ENCODE results near the gene GPI. TPM values are rescaled to one million over a fixed set of nuclear protein-coding genes. Genes with fewer than 3 reads are reported as not detected.

Gene GPI
- polyA plus RNA-seq, 6 donors from 2014 or later: 98.5 to 118 (median 111) TPM

DNA sequence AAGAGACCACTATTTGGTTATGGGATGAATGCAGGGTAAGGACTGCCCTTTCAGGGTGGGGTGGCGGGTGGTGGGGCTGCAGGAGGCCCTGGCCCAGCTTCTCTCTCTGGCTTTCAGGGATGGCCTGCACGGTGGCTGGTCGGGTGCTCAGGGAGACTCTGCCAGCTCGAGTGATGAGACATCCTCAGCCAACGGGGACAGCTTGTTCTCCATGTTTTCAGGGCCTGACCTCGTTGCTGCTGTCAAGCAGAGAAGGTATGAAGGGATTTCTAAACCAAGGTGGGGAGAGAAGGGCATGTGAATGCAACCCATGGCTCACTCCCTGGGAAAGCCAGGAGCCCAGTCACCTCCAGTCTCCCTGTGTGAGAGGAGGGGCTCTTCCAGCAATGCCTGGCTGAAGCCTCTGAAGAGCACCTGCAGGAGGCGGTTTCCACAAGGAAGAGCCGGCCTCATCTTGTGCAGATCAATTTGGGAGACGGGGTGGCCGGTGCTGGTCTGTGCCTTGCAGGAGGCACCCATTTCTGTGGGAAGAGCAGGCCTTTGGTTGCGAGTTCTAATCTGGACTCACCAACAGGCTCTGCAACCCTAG is 16.0 kb upstream of the GPI start:
- Mint-ChIP-seq H3K9me3 (no peaks in the 10 kb centered on the region), H3K27ac (peak overlapping the region in 1 of 6 donors; percentile 20), H3K4me1 (peaks cover 5 to 16% (median 15%) of the 10 kb centered on the region in 3 donors), H3K27me3 (no peaks in the 10 kb centered on the region), H3K36me3 (peaks cover 0 to 17% of the 10 kb centered on the region in 2 donors), H3K4me3 (no peak overlapping the region)
- DNase-seq: no peak
- ATAC-seq (ENCODE audit: low read depth in 2 of 2): no peak

DNA sequence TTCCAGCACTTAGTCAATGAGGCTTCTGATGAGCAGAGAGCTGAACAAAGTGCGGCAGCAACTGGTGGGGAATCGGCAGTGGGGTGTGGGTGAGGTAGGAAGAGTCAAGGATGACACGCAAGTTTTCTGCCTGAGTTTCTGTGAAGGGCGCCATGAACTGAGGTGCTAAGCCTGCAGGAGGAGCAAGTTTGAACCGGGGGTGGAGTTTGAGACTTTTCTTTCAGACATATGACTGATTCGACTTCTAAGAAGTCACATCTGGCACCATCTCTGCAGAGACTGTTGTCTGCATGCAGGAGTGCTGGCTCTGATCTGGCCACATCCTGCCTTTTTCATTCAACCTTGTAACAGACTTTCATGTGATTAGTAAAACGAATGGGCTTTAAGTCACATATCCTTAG is 14.8 kb upstream of the GPI start:
- Mint-ChIP-seq H3K4me3 (no peak overlapping the region), H3K36me3 (peaks cover 0 to 17% of the 10 kb centered on the region in 2 donors), H3K27me3 (no peaks in the 10 kb centered on the region), H3K9me3 (no peaks in the 10 kb centered on the region), H3K27ac (peak overlapping the region in 3 of 6 donors; percentile 39 to 66 (median 54)), H3K4me1 (peaks cover 5 to 16% (median 15%) of the 10 kb centered on the region in 3 donors)
- ATAC-seq (ENCODE audit: low read depth in 2 of 2) (no peak), DNase-seq (no peak)

DNA sequence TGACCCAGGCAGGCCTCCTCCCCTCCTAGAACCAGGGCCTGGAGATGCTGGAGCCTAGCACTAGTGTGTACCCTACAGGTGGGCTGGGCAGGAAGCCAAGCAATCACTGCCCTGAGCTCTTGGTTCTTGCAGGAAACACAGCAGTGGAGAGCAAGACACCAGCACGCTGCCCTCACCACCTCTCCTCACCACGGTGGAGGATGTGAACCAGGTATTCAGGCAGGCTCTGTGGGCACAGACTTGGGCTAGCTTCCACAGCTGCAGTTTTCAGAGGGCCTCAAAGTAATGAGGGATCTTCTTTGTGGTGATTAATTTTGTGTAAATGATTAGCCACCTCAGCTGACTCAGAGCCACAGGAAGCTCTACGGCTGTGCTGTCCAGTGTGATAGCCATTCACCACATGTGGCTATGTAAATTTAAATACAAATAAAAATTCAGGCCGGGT is 13.6 kb upstream of the GPI start:
- no peak overlapping the region for H3K27ac Mint-ChIP-seq
- H3K4me1 Mint-ChIP-seq: peaks cover 0 to 9% (median 7%) of the 10 kb centered on the region in 3 donors
- DNase-seq (no peak), ATAC-seq (ENCODE audit: low read depth in 2 of 2) (no peak)
- no peaks in the 10 kb centered on the region for H3K9me3 Mint-ChIP-seq
- peaks cover 0 to 9% of the 10 kb centered on the region in 2 donors for H3K36me3 Mint-ChIP-seq
- H3K4me3 Mint-ChIP-seq: no peak overlapping the region
- no peaks in the 10 kb centered on the region for H3K27me3 Mint-ChIP-seq

DNA sequence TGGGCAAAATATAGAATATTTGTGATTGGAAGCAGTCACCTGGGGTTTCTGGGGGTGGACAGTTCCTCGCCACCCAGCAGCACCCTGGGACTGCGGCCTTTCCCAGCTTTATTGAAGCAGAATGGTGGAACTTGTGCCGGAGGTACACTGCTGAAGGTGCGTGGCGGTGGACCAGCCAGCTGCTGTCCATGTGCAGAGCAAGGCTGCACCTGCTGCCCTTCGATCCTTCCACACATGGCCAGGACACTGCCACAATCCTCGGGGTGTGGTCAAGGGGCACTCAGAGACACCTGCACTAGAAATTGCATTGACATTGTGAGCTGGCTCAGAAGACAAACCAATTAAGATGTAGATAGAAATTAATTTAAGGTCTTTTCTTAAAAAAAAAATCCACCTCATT is 11.4 kb upstream of the GPI start:
- H3K36me3 Mint-ChIP-seq: peaks cover 0 to 9% of the 10 kb centered on the region in 2 donors
- ATAC-seq (ENCODE audit: low read depth in 2 of 2) (no peak), DNase-seq (no peak)
- H3K27ac Mint-ChIP-seq: peak overlapping the region in 1 of 6 donors; percentile 44
- H3K4me1 Mint-ChIP-seq: peaks cover 8 to 20% (median 14%) of the 10 kb centered on the region in 3 donors
- no peaks in the 10 kb centered on the region for H3K9me3 Mint-ChIP-seq
- H3K4me3 Mint-ChIP-seq: no peak overlapping the region
- H3K27me3 Mint-ChIP-seq: no peaks in the 10 kb centered on the region

DNA sequence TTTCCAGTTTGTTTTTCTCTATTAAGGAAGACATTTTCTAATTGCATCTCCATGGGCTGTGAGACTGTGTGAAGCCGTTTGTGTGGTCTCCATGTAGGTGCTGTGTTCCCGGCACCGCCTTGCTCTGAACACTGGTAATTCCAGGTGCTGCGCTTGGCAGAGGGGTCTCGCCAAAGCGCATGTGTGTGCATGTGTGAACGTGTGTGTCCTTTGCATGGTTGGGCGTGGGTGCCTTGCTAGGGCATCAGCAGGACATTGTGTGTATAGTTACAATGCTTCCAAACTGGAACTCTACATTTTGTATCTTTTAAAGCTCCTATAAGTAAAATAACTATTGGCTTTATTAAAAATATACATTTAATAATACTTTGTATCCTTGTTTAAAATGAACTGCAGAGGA is 9.8 kb upstream of the GPI start:
- Mint-ChIP-seq H3K4me1 (peaks cover 17 to 29% (median 24%) of the 10 kb centered on the region in 3 donors), H3K9me3 (no peaks in the 10 kb centered on the region), H3K36me3 (no peaks in the 10 kb centered on the region), H3K27ac (peak overlapping the region in 1 of 6 donors; percentile 34), H3K4me3 (peak overlapping the region in 1 of 8 donors; percentile 19), H3K27me3 (no peaks in the 10 kb centered on the region)
- ATAC-seq (ENCODE audit: low read depth in 2 of 2) (no peak), DNase-seq (no peak)

DNA sequence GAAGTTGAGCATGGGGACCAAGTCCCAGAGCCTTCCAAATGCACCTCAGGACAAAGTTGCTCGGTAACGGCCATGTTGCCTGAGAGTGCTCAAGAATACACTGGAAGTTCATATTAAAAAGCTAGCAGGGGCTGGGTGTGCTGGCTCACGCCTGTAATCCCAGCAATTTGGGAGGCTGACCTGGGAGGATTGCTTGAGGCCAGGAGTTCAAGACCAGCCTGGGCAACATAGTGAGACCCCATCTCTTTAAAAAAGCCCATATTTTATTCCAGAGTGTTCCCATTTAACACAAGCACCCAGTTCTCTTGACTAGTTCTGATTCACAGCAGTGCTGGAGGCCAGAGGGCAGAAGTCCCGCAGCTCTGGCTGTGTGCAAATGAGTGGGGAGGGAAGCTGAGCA is 8.1 kb upstream of the GPI start:
- Mint-ChIP-seq H3K4me1 (peaks cover 16 to 28% (median 27%) of the 10 kb centered on the region in 3 donors), H3K9me3 (no peaks in the 10 kb centered on the region), H3K27me3 (no peaks in the 10 kb centered on the region), H3K4me3 (peak overlapping the region in 1 of 8 donors; percentile 19), H3K36me3 (no peaks in the 10 kb centered on the region), H3K27ac (no peak overlapping the region)
- DNase-seq (no peak), ATAC-seq (ENCODE audit: low read depth in 2 of 2) (no peak)

DNA sequence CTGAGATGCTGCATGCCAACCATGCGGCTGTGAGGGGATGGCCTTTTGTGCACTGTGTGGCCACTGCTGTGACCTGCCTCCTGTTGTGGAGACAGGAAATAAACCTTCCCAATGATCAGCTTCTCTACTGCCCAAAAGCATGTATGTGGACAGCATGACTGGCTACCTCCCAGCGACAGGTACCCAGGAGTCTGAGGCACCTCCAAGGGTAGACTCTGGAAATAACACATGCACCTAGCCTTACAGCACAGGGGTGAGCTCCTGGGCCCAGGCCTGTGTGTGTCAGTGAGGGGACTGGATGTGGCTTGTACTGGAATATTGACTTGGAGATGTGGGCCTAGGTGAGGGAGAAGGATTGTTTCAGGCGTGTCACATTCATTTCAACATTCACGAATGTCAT is 7.6 kb upstream of the GPI start:
- Mint-ChIP-seq H3K27me3 (no peaks in the 10 kb centered on the region), H3K4me1 (peaks cover 16 to 28% (median 27%) of the 10 kb centered on the region in 3 donors), H3K4me3 (peak overlapping the region in 6 of 8 donors; percentile 35 to 49 (median 46)), H3K36me3 (no peaks in the 10 kb centered on the region), H3K9me3 (no peaks in the 10 kb centered on the region), H3K27ac (peak overlapping the region in 1 of 6 donors; percentile 62)
- no peak for ATAC-seq (ENCODE audit: low read depth in 2 of 2)
- no peak for DNase-seq

DNA sequence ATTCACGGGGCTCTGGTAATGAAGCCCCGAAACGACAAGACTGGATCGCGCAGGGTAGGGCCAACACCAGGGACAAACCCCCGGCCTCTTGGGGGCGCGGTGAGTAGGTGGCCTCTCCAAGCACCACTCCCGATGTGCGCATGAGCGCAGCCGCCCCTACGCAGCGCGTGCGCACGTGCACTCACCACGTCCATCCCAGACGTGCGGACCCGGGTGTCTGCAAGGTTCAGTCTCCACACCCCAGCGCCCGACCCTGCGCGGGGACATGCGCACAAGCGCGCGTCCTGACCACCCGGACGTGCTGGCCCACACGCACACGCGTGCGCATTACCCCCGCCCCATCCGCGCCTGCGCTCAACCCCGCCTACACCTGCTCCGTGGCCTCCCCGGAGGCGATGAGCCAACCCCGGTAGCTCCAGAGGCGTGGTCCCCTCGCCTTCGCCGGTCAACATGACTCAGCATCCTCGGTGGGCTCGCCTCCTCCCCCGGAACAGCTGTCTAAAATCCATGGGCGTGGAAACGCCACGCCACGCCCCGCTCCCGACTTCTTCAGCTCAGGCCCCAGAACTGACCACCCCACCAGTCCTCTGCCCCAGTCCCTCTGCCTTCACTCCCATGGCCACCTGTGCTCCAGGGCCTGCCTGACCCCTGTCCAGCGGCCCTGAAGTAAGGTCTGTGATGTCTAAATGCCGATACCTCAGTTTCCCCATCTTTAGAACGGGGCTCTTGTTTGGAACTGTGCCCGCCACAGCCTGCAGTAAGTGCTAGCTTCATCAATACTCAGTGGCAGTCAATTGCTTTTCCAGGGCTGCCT is 5.6 kb upstream of the GPI start:
- Mint-ChIP-seq H3K36me3 (no peaks in the 10 kb centered on the region), H3K4me1 (peaks cover 16 to 32% (median 30%) of the 10 kb centered on the region in 3 donors)

DNA sequence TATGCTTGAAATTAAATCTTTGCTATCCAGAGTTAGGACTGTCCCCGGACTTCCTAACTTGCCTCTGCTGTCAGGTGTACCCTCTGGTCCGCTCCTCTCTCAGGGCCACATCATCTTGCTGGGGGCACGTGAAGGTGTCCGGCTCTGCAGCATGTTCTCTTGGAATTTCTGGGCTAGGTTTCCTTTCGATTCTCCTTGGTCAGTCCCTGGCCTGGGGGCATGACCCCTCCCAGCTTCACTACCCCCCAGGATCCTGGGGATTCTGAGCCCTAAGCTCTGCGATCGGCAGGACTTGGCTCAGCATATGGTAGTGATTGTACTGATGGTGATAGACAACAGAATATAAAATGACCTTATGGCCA is 5.1 kb upstream of the GPI start:
- Mint-ChIP-seq H3K4me1 (peaks cover 20 to 36% (median 35%) of the 10 kb centered on the region in 3 donors), H3K4me3 (peak overlapping the region; percentile 88 to 97 (median 92)), H3K27ac (peak overlapping the region in 5 of 6 donors; percentile 81 to 95 (median 87)), H3K9me3 (no peaks in the 10 kb centered on the region), H3K27me3 (no peaks in the 10 kb centered on the region), H3K36me3 (no peaks in the 10 kb centered on the region)
- no peak for DNase-seq
- no peak for ATAC-seq (ENCODE audit: low read depth in 2 of 2)

More for the DNA sequence above, 5.6 kb upstream of the GPI start:
- H3K4me3 Mint-ChIP-seq: peak overlapping the region; percentile 88 to 97 (median 92)
- H3K27me3 Mint-ChIP-seq: no peaks in the 10 kb centered on the region
- H3K27ac Mint-ChIP-seq: peak overlapping the region; percentile 81 to 95 (median 95)
- peak; percentile 89 for DNase-seq
- H3K9me3 Mint-ChIP-seq: no peaks in the 10 kb centered on the region
- ATAC-seq (ENCODE audit: low read depth in 2 of 2): peak; percentile 88 to 89

DNA sequence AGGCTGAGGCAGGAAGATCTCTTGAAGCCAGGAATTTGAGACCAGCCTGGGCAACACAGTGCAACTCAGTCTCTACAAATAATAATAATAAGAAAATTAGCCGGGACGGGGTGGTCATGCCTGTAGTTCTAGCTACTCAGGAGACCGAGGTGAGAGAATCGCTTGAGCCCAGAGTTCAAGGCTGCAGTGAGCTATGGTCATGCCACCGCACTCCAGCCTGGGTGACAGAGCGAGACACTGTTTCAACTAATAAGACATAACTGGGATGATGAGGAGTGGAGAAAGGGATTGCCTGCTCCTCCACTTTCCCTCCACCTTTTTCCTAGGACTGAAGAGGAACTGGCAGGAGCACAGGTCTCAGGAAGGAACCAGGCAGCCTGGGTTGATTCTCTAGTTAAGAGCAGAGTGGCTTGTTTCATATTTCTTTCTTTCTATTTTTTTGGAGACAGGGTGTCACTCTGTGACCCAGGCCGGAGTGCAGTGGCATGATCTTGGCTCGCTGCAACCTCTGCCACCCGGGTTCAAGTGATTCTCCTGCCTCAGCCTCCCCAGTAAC is 4.6 kb upstream of the GPI start:
- no peak for ATAC-seq (ENCODE audit: low read depth in 2 of 2)
- no peaks in the 10 kb centered on the region for H3K27me3 Mint-ChIP-seq
- H3K36me3 Mint-ChIP-seq: no peaks in the 10 kb centered on the region
- peak overlapping the region in 4 of 6 donors; percentile 38 to 95 (median 82) for H3K27ac Mint-ChIP-seq
- H3K4me3 Mint-ChIP-seq: peak overlapping the region; percentile 88 to 97 (median 92)
- DNase-seq: no peak
- peaks cover 20 to 37% (median 36%) of the 10 kb centered on the region in 3 donors for H3K4me1 Mint-ChIP-seq
- H3K9me3 Mint-ChIP-seq: no peaks in the 10 kb centered on the region

DNA sequence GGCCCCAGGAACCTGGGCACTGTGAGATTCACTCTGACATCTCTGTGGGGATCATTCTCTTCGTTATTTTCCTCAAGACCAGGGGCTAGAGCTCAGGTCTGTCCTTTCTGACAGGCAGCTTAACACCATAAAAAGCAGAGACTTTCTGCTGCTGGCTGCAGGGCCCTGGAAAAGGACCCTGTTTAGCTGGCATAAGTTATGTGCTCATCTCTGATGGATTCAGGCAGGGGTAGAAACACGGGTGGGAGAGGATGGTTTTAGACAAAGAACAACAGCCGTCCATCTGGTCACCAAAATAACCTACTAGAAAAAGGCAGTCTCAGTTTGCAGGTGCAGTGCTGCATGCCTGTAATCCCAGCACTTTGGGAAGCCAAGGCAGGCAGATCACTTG is 2.3 kb upstream of the GPI start:
- Mint-ChIP-seq H3K4me3 (peak overlapping the region in 5 of 8 donors; percentile 7 to 95 (median 74)), H3K36me3 (no peaks in the 10 kb centered on the region), H3K27ac (no peak overlapping the region), H3K4me1 (peaks cover 33 to 56% (median 54%) of the 10 kb centered on the region in 3 donors), H3K9me3 (no peaks in the 10 kb centered on the region), H3K27me3 (no peaks in the 10 kb centered on the region)
- ATAC-seq (ENCODE audit: low read depth in 2 of 2) (no peak), DNase-seq (no peak)

DNA sequence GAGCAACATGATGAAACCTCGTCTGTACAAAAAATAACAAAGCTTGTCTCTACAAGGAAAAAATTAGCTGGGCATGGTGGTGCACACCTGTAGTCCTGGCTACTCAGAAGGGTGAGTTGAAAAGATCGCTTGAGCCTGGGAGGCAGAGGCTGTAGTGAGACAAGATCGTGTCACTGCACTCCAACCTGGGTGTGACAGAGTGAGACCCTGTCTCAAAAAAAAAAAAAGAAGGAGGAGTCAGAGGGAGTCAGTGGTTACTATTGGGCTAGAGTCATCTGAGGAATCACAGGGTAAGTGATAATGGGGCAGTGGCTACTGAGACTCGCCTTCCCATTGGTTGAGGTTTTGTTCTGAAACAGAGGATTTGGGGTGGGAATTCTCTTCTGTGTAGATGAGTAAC is 1.9 kb upstream of the GPI start:
- Mint-ChIP-seq H3K27me3 (no peaks in the 10 kb centered on the region), H3K4me1 (peaks cover 35 to 55% (median 52%) of the 10 kb centered on the region in 3 donors), H3K36me3 (no peaks in the 10 kb centered on the region), H3K27ac (no peak overlapping the region), H3K4me3 (peak overlapping the region in 6 of 8 donors; percentile 7 to 95 (median 66)), H3K9me3 (no peaks in the 10 kb centered on the region)
- DNase-seq: no peak
- ATAC-seq (ENCODE audit: low read depth in 2 of 2): no peak

DNA sequence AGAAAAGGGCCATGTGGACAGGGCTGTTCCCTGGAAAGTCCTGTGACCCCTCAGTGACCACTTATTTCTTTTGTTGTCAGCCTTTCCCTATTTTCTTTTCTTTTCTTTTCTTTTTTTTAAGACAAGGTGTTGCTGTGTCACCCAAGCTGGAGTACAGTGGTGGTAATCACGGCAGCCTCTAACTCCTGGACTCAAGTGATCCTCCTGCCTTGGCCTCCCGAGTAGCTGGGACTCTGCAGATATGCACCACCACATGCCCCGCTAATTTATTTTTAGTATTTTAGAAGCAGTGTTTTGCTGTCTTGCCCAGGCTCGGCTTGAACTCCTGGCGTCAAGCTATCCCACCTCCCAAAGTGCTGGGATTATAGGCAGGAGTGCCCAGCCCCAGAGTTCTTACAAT is 1.1 kb upstream of the GPI start:
- no peak for ATAC-seq (ENCODE audit: low read depth in 2 of 2)
- peak overlapping the region in 2 of 6 donors; percentile 28 to 54 for H3K27ac Mint-ChIP-seq
- H3K4me3 Mint-ChIP-seq: peak overlapping the region in 7 of 8 donors; percentile 88 to 96 (median 91)
- no peaks in the 10 kb centered on the region for H3K9me3 Mint-ChIP-seq
- peaks cover 29 to 49% (median 47%) of the 10 kb centered on the region in 3 donors for H3K4me1 Mint-ChIP-seq
- no peaks in the 10 kb centered on the region for H3K27me3 Mint-ChIP-seq
- no peaks in the 10 kb centered on the region for H3K36me3 Mint-ChIP-seq
- DNase-seq: no peak
